Kidney epithelial cell (primary cell): ENCODE measurements around the gene MBD3L3. TPM values are rescaled to one million over a fixed set of nuclear protein-coding genes. Genes with fewer than 3 reads are reported as not detected.
"Not testable (repeated sequence)": the region's sequence is repeated elsewhere in the genome, so short reads cannot be mapped to it uniquely, and the experiment has no call there.

Source experiments
- DNase-seq: peaks from one replicate; pipeline ENCODE4 v3.0.0-alpha.2; 2010; ENCODE audit warnings: low read depth
- H3K27me3 ChIP-seq: 2 replicates; pipeline ENCODE4 v1.6.0; 2011; ENCODE audit warnings: low read length; ENCODE audit not compliant: control insufficient read depth, insufficient read depth
- H3K36me3 ChIP-seq: 2 replicates; pipeline ENCODE4 v1.5.1; 2011; ENCODE audit warnings: low read length; ENCODE audit not compliant: control insufficient read depth, insufficient read depth
- H3K4me3 ChIP-seq: 2 replicates; pipeline ENCODE4 v1.5.1; 2011; ENCODE audit warnings: low read depth, mild to moderate bottlenecking, control low read depth, low read length
- CTCF ChIP-seq: IDR thresholded peaks from 2 replicates; pipeline ENCODE4 v1.5.1; 2011; ENCODE audit warnings: mild to moderate bottlenecking, moderate library complexity, low read length, control low read depth, inconsistent platforms; ENCODE audit not compliant: insufficient read depth, poor library complexity, severe bottlenecking
- total RNA-seq: library from RNA; depleted of rRNA; stranded (reverse); fragments of >200 nt; gene quantifications from 2 replicates; pipeline ENCODE4 v1.2.3, GENCODE V29; 2015

Gene MBD3L3
- total RNA-seq, 1 donor from 2014 or later, result not detected

GRCh38 chr19:7041563-7041962 is 16.9 kb downstream of the MBD3L3 start:
- DNase-seq, H3K36me3 ChIP-seq, H3K27me3 ChIP-seq, H3K4me3 ChIP-seq: not testable (repeated sequence)

GRCh38 chr19:7040079-7040478 is 18.4 kb downstream of the MBD3L3 start, which contains the start of gene MBD3L4:
TSS of gene MBD3L4 (minus strand) at chr19:7040179. CDS start at chr19:7040144, 35 bp downstream.
- H3K36me3 ChIP-seq, H3K27me3 ChIP-seq, H3K4me3 ChIP-seq, DNase-seq: not testable (repeated sequence)

- H3K4me3 ChIP-seq, H3K27me3 ChIP-seq, H3K36me3 ChIP-seq, DNase-seq: not testable (repeated sequence)
Measured at GRCh38 chr19:7030278-7030677, 28.2 kb downstream of the MBD3L3 start, which contains the start of gene MBD3L5. TSS of gene MBD3L5 (plus strand) at chr19:7030578. CDS start at chr19:7030612, 34 bp downstream.

GRCh38 chr19:7028790-7029189 is 29.7 kb downstream of the MBD3L3 start:
- H3K36me3 ChIP-seq, DNase-seq, H3K4me3 ChIP-seq, H3K27me3 ChIP-seq: not testable (repeated sequence)

- H3K27me3 ChIP-seq, H3K4me3 ChIP-seq, H3K36me3 ChIP-seq, DNase-seq: not testable (repeated sequence)
Measured at GRCh38 chr19:7021331-7021730, 37.1 kb downstream of the MBD3L3 start, which contains the start of gene MBD3L2B. TSS of gene MBD3L2B (minus strand) at chr19:7021431. CDS start at chr19:7021397, 34 bp downstream.

- H3K27me3 ChIP-seq, result no peaks in the 10 kb centered on the region
- DNase-seq, result no peak
Measured at GRCh38 chr19:7018828-7019227, 39.6 kb downstream of the MBD3L3 start.

GRCh38 chr19:7013678-7014077 is 44.8 kb downstream of the MBD3L3 start:
- TF ChIP-seq CTCF, result no peak
- Histone ChIP-seq H3K4me3 (no peak overlapping the region), H3K27me3 (no peaks in the 10 kb centered on the region), H3K36me3 (no peaks in the 10 kb centered on the region)
- DNase-seq, result no peak

More at GRCh38 chr19:7018828-7019227, 39.6 kb downstream of the MBD3L3 start:
- Histone ChIP-seq H3K36me3 (no peaks in the 10 kb centered on the region), H3K4me3 (no peak overlapping the region)
- no peak for TF ChIP-seq CTCF

GRCh38 chr19:7010722-7011593 is 47.5 kb downstream of the MBD3L3 start:
- Histone ChIP-seq H3K27me3 (no peaks in the 10 kb centered on the region), H3K36me3 (no peaks in the 10 kb centered on the region), H3K4me3 (no peak overlapping the region)
- DNase-seq, result no peak
- TF ChIP-seq CTCF, result no peak
